Measurements from ENCODE around the gene RABL6.
"Not testable (repeated sequence)": the region's sequence is repeated elsewhere in the genome, so short reads cannot be mapped to it uniquely, and the experiment has no call there.

The RABL6 gene

GRCh38 chr9:136779808-136780207 is 27.9 kb upstream of the RABL6 start:
- TF ChIP-seq CTCF (IDR thresholded peaks at IDR 0.05; ENCODE audit: insufficient read depth, missing control alignments): no peak
- DNase-seq (ENCODE audit: insufficient read length, low spot score) (no peak), FAIRE-seq (no peak)

- no peak for DNase-seq (ENCODE audit: insufficient read length, low spot score)
- FAIRE-seq: no peak
- TF ChIP-seq CTCF (IDR thresholded peaks at IDR 0.05; ENCODE audit: insufficient read depth, missing control alignments): no peak
These were observed 25.3 kb upstream of the RABL6 start for GRCh38 chr9:136782452-136782851.

- TF ChIP-seq CTCF (IDR thresholded peaks at IDR 0.05; ENCODE audit: insufficient read depth, missing control alignments): peak; percentile 41
- DNase-seq (ENCODE audit: insufficient read length, low spot score) (no peak), FAIRE-seq (no peak)
These were observed 23.3 kb upstream of the RABL6 start for GRCh38 chr9:136784249-136784996.

- FAIRE-seq: no peak
- no peak for TF ChIP-seq CTCF (IDR thresholded peaks at IDR 0.05; ENCODE audit: insufficient read depth, missing control alignments)
These were observed 22.8 kb upstream of the RABL6 start for GRCh38 chr9:136784997-136785361.

GRCh38 chr9:136785565-136786355 is 22.0 kb upstream of the RABL6 start:
- DNase-seq (ENCODE audit: insufficient read length, low spot score); FAIRE-seq: not testable (repeated sequence)

More at GRCh38 chr9:136784997-136785361, 22.8 kb upstream of the RABL6 start:
- DNase-seq (ENCODE audit: insufficient read length, low spot score): no peak

- no peak for TF ChIP-seq CTCF (IDR thresholded peaks at IDR 0.05; ENCODE audit: insufficient read depth, missing control alignments)
- DNase-seq (ENCODE audit: insufficient read length, low spot score) (no peak), FAIRE-seq (no peak)
These were observed 21.3 kb upstream of the RABL6 start for GRCh38 chr9:136786451-136786850.

- not testable (repeated sequence) for DNase-seq (ENCODE audit: insufficient read length, low spot score); FAIRE-seq
These were observed 20.8 kb upstream of the RABL6 start for GRCh38 chr9:136786983-136787382.

GRCh38 chr9:136787690-136788400 is 19.9 kb upstream of the RABL6 start:
- FAIRE-seq: no peak
- peak; percentile 96 for TF ChIP-seq CTCF (IDR thresholded peaks at IDR 0.05; ENCODE audit: insufficient read depth, missing control alignments)
- no peak for DNase-seq (ENCODE audit: insufficient read length, low spot score)

- FAIRE-seq; DNase-seq (ENCODE audit: insufficient read length, low spot score): not testable (repeated sequence)
These were observed 18.9 kb upstream of the RABL6 start for GRCh38 chr9:136788644-136789522.

Measured in D721Med (cell line).